Esophagus squamous epithelium (tissue), 4 donors: Measurements from ENCODE around the gene NUDT16.

Experiments used
- POLR2A ChIP-seq, 4 donors: fragments of 450-650 bp; IDR thresholded peaks; one replicate each; pipeline ENCODE4 v1.6.1; 2017; ENCODE audit warnings: antibody characterized with exemption in 4 of 4, mild to moderate bottlenecking in 4 of 4, moderate library complexity in 3 of 4
- TF ChIP-seq, protein P1 (sequence below), 6 experiments: fragments of 450-650 bp in 4 of 6; fragments of 200-600 bp in 2 of 6; sonication (generic) in 2 of 6; IDR thresholded peaks; one replicate each; pipeline ENCODE4 v1.5.1; 2016 to 2019; ENCODE audit warnings: antibody characterized with exemption in 6 of 6, mild to moderate bottlenecking in 4 of 6, moderate library complexity in 4 of 6

DNA sequence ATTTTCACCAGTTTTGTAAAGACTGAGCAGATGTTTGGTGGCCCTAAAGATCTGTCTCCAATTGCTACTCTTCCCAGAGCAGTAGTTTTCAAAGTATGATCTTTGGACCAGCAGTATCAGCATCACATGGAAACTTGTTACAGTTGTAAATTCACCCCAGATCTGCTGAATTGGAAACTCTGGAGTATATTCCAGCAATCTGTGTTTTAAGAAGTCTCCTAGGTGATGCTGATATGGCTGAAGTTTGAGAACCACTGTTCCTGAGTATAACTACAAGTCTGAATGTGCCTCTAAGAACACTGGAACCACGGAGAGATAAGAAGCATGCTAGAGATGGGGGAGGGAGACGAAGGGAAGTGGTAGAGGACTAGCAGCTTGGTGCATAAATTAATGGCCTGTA is 45.7 kb downstream of the NUDT16 start:
- TF ChIP-seq, protein P1, sequence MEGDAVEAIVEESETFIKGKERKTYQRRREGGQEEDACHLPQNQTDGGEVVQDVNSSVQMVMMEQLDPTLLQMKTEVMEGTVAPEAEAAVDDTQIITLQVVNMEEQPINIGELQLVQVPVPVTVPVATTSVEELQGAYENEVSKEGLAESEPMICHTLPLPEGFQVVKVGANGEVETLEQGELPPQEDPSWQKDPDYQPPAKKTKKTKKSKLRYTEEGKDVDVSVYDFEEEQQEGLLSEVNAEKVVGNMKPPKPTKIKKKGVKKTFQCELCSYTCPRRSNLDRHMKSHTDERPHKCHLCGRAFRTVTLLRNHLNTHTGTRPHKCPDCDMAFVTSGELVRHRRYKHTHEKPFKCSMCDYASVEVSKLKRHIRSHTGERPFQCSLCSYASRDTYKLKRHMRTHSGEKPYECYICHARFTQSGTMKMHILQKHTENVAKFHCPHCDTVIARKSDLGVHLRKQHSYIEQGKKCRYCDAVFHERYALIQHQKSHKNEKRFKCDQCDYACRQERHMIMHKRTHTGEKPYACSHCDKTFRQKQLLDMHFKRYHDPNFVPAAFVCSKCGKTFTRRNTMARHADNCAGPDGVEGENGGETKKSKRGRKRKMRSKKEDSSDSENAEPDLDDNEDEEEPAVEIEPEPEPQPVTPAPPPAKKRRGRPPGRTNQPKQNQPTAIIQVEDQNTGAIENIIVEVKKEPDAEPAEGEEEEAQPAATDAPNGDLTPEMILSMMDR (IDR thresholded peaks at IDR 0.05), result no peak
- no peak for TF ChIP-seq POLR2A (IDR thresholded peaks at IDR 0.05)
